K562 (cell line): ENCODE results near the gene MRLN. TPM values are rescaled to one million over a fixed set of nuclear protein-coding genes. Genes with fewer than 3 reads are reported as not detected.

ENCODE experiments used
- ARID1B ChIP-seq: fragments of 450-650 bp; IDR thresholded peaks from 2 replicates; pipeline ENCODE4 v1.6.1; 2016; ENCODE audit warnings: antibody characterized with exemption, mild to moderate bottlenecking, inconsistent platforms
- EP400 ChIP-seq: fragments of 450-650 bp; IDR thresholded peaks from 2 replicates; pipeline ENCODE4 v1.6.1; 2017; ENCODE audit warnings: antibody characterized with exemption, mild to moderate bottlenecking, moderate library complexity
- RBFOX2 ChIP-seq: fragments of 200-400 bp; formaldehyde crosslinking; IDR thresholded peaks from 2 replicates; pipeline ENCODE4 v1.6.1; 2017; ENCODE audit warnings: low read depth, mild to moderate bottlenecking, low read length, moderate library complexity
- VEZF1 ChIP-seq: fragments of 200-800 bp; sonication (Bioruptor generic); IDR thresholded peaks from 2 replicates; pipeline ENCODE4 v1.6.1; 2017; ENCODE audit warnings: missing genetic modification characterization, missing compliant biosample characterization
- ZBTB8A ChIP-seq: fragments of 450-650 bp; IDR thresholded peaks from 2 replicates; pipeline ENCODE4 v1.6.1; 2018; ENCODE audit warnings: mild to moderate bottlenecking, moderate library complexity; ENCODE audit not compliant: partially characterized antibody
- ZNF75A ChIP-seq: fragments of 450-650 bp; formaldehyde crosslinking; IDR thresholded peaks from 2 replicates; pipeline ENCODE4 v1.4.0; 2020; ENCODE audit warnings: mild to moderate bottlenecking
- polyA plus RNA-seq, 8 experiments: library from polyadenylated mRNA; depleted of rRNA in 4 of 8; stranded (reverse) in 5 of 8; unstranded in 3 of 8; fragments of >200 nt; fragmentation: Nextera tagmentation in 2 of 8; fragmentation: Illumina TruSeq in 1 of 8; extraction: Ambion mirVana in 2 of 8; extraction: Trizol in 1 of 8; gene quantifications; 2 replicates each; pipeline versions ENCODE4 v1.2.1 to v1.2.3, GENCODE V29; 2011 to 2014; ENCODE audit warnings: inconsistent platforms in 1 of 8, missing spikeins in 1 of 8
- total RNA-seq, 7 experiments: library from RNA; depleted of rRNA in 6 of 7; stranded (reverse); fragments of >200 nt in 6 of 7; fragmentation: Illumina TruSeq in 2 of 7; extraction: Trizol in 2 of 7; gene quantifications; 2 replicates each; pipeline versions ENCODE4 v1.2.1 to v1.2.3, GENCODE V29; 2011 to 2021; ENCODE audit warnings: low replicate concordance in 1 of 7
- TF ChIP-seq, protein P1 (sequence below), 2 experiments: fragments of 250-450 bp in 1 of 2; fragments of 450-650 bp in 1 of 2; sonication (Bioruptor Pico) in 1 of 2; IDR thresholded peaks; 2 replicates each; pipeline versions ENCODE4 v1.6.1 to v1.8.0; 2016 to 2021; ENCODE audit warnings: mild to moderate bottlenecking in 2 of 2, moderate library complexity in 2 of 2, missing compliant biosample characterization in 1 of 2, missing genetic modification characterization in 1 of 2

Gene MRLN
- total and polyA plus RNA-seq, 9 of the 15 experiments (the other 6 are each of a cell fraction or from before 2014, with no cell fraction given): 0.07 to 0.13 TPM; not detected in 7

GRCh38 chr10:59709395-59710125 lies 43.7 kb downstream of the MRLN start, which contains the start of gene SLC16A9 (continued):
- TF ChIP-seq, protein P1, sequence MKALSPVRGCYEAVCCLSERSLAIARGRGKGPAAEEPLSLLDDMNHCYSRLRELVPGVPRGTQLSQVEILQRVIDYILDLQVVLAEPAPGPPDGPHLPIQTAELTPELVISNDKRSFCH (CRISPR knock-in tag; IDR thresholded peaks at IDR 0.05): no peak
- TF ChIP-seq, protein P1 (tag; IDR thresholded peaks at IDR 0.05): no peak
- TF ChIP-seq EP400: peak; percentile 62; the same call in 1 of the 2 replicates
- TF ChIP-seq RBFOX2: peak; percentile 55
- no peak for TF ChIP-seq ARID1B
- no peak for TF ChIP-seq ZNF75A
- TF ChIP-seq ZBTB8A: no peak
- TF ChIP-seq VEZF1 (CRISPR knock-in tag): peak; percentile 82
